ENCODE results near the gene AGA.

The AGA gene

DNA sequence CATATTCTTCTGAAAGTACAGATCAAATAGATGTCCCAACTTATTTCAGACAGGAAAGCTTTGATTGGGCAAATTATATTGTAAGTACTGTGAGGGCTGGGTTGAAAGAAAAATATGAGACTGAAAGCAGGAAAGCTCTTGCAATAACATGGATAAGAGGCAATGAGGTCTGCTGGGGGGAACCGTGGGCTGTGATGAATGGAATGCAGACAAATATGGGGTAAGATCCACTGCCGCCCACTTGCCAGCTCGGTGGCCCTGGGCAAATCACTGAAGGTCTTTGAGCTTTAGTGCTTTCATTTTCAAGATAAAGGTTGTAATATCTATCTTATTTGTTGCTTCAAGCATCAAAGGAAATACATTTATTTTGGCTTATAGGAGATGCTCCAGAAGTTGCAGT lies 51.0 kb downstream of the AGA start:
- DNase-seq (ENCODE audit: low read depth in 2 of 2): no peak

DNA sequence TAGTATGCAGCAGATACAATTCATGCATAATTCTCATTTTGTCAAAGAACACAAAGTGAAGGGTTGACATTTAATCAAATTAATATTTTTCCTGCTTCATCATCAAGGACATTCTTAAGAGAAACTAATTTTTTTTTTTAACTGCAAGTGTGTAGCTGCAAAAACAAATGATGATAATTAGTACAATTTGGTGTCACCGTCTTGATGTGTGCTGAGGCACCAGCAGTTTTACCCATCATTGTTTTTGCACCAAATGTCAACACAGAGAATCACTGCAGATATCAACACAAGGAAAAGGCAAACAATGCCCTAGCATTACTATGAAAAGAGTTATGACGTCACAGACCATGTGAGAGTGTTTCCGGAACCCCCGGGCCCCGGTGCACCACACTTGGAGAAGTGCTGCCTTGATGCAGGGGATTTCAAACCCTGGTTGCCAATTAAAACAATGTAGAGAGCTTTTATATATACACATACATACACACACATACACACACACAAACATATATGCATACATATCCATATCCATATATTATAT lies 55.9 kb downstream of the AGA start:
- no peak for DNase-seq (ENCODE audit: low read depth in 2 of 2)

DNA sequence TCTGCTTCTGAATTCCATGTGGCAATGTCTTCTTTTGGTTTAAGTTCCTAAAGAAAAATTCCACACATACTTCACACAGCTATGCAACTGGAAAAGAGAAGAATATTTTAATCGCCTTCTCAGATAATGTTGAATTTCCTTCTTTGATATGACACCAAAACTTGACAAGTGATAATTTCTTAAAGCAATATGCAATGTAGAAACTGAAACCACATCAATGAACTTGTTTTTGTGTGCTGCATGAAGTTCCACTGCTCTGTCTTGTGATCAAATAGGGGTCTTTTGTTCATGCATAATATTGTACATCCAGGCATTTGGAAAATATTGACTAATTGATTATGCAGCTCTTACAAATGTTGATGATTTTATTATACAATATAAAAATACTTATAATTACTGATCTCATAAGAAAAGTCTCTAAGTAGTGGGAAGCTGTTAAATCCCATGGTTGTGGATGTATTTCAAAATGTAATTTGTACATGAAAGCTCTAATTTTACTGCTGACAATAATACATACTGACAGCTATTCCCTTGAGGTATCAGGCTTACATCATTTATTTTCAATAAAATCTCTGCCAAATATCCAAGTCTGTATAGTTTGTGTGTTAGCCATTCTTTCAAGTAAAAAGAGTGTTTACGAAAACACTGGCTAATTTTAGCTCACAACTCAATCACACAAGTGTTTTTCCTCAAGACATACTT lies 56.5 kb downstream of the AGA start:
- DNase-seq (ENCODE audit: low read depth in 2 of 2): no peak

DNA sequence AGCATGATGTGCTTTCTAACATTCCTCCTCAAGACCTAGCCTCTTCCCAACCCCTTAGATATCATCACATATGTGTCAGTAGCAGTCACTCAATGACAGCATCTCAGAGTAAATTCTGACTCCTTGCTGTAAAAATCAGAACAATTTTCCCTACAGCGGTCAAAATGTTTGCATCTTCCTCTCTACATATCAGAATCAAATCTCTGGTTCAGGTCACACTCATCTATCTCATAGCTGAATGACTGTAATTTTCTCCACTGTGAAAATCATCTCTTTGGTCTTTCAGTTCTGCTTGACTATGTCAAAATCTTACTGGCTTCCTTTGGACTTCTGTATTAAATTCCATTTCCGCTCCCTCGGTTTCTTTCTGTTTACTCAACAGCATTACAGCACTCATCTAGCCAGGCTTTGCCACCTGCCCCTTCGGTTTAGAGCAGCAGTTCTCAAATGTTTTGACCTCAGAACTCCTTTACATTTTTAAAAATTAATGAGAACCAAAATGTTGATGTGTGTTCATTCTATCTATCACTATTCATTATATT lies 57.3 kb downstream of the AGA start:
- no peak for DNase-seq (ENCODE audit: low read depth in 2 of 2)

DNA sequence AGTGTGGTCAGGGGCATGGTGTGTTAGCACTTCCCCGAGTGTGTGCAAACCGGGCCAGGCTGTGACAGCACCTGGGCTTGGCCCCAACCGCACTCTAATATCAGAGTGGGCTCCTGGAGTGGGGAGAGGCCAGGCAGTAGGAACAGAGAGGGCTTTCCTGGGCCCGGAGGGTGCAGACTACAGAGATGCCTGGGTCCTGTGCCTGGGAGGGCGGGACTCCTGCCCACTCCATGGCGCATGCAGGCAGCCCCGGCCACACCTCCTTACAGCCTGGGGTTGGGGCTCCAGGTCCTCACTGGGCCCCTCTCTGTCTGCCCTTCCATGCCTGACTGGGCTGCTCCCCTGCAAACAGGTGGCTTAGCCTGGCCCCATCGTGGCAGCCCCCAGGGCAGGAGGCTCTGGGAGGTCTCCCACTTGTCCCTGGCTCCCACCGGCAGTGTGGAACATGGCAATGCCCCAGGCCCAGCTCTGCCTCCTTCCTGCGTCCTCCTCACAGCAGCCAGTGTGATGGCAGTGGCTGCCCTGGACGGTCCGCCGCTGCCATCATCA lies 60.4 kb downstream of the AGA start:
- no peak for DNase-seq (ENCODE audit: low read depth in 2 of 2)

All from stimulated activated CD4-positive, alpha-beta T cell treated with anti-CD3 and anti-CD28 coated beads, Interleukin-12 subunit alpha, Interleukin-12 subunit beta, amount 100 ng/mL, for 24 hours (primary cell).